GM18861 (cell line): ENCODE data around the gene TOP1.

Source experiments
- ATAC-seq: cut with Tn5 transposase; IDR thresholded peaks from one replicate; pipeline ENCODE4 v1.9.1; 2021; ENCODE audit not compliant: unreplicated experiment

The TOP1 gene

GRCh38 chr20:41057999-41058673 lies 29.5 kb downstream of the TOP1 start:
- no peak for ATAC-seq

DNA sequence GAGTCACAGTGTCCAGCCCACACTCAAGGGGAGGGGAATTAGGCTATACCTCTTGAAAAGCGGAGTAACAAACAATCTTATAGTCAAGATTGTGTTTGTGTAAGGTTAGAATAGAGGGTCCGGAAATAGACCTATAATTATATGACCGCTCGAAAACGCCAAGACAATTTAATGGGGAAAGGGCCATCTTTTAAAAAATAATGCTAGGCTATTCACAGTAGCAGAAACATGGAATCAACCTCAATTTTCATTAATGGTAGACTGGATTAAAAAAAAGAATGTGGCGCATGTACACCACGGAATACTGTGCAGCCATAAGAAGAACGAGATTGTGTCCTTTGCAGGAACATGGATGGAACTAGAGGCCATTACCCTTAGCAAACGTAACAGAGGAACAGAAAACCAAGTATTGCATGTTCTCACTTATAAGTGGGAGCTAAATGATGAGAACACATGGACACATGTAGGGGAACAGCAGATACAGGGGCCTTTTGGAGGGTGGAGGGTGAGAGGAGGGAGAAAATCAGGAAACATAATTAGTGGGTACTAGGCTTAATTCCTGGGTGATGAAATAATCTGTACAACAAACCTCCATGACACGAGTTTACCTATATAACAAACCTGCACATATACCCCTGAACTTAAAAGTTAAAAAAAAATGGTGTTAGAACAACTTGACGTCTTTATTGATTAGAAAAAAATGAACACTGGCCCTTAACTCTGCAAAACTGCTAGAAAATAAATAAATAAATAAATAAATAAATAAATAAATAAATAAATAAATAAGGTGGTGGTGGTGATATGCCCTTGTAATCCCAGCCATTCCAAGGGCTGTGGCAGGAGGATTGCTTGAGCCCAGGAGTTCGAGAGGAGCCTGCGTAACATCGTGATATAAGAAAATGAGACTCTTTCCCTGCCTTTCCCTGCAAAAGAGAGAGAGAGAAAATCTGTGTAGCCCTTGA lies 30.3 kb downstream of the TOP1 start:
- ATAC-seq = no peak

GRCh38 chr20:41061155-41061554 lies 32.5 kb downstream of the TOP1 start:
- ATAC-seq = no peak

GRCh38 chr20:41063442-41063841 lies 34.8 kb downstream of the TOP1 start:
- no peak for ATAC-seq

GRCh38 chr20:41064377-41064776 lies 35.8 kb downstream of the TOP1 start:
- no peak for ATAC-seq

DNA sequence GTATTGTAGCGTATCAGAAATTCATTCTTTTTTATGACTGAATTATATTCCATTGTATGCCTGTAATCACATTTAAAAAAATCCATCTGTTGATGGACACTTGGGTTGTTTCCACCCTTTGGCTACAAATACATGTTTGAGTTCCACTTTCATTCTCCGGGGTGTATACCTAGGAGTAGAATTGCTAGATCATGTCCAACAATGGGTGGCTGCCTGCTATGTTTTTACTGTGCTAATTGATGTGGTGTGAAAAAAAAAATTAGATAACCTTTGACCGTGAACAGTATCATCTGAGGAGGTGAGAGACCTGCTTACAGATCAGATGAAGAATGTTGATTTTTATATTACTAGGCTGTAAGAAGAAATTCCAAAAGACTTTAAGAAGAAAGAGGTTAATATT lies 37.1 kb downstream of the TOP1 start:
- no peak for ATAC-seq

GRCh38 chr20:41068806-41069205 lies 40.2 kb downstream of the TOP1 start:
- ATAC-seq = no peak

DNA sequence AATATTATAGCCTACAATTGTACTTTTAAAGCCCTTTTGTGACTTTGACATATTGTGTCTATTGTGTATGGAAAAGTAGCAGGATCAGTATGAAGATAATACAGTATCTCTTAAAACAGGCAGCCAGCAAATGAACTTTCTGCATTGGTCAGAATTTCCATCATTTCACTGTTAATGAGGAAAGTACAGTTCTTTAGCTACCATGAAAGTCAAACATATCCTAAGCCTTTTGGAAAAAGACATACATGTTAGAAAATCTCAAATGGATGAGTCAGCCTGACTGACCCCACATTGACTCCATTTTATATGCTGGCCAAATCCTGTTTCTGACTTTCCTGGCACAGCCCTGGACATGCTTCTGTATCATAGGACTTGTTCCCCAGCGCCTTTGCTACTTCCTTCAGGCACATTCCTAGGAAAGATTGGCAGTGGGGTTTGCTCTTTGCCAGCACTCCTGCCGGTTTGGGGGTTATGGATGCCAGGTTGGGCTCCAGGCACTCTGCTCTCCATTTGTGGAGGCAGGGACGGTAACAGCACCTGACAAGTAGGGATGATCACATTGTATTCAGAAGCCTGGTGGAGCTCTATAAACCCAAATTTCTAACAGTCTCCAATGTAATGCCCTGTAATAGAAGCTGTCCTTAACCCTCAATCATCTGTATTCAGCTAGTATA lies 43.7 kb downstream of the TOP1 start:
- ATAC-seq = no peak

GRCh38 chr20:41072915-41073314 lies 44.3 kb downstream of the TOP1 start:
- no peak for ATAC-seq

GRCh38 chr20:41074441-41074840 lies 45.8 kb downstream of the TOP1 start:
- no peak for ATAC-seq

- no peak for ATAC-seq
Measured at GRCh38 chr20:41076776-41077175, 48.2 kb downstream of the TOP1 start.

DNA sequence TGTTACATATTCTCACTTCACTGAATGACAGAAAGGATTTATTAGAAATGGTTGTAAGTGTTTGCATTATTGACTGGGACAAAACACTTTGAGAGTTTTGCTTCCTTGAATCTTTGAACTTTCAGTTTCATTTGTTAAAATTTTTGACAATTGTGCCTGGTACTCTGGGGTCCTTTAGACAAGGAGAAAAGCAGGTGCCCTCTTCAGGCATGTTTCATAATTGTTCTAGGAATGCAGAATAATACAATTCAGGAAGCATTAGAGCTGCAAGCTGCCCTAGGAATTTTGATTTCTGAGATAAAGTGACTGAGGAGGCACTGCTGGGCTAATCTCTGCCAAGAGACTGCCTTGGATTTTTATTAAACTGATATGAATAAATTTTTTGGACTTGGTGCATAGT lies 49.7 kb downstream of the TOP1 start:
- ATAC-seq = no peak

DNA sequence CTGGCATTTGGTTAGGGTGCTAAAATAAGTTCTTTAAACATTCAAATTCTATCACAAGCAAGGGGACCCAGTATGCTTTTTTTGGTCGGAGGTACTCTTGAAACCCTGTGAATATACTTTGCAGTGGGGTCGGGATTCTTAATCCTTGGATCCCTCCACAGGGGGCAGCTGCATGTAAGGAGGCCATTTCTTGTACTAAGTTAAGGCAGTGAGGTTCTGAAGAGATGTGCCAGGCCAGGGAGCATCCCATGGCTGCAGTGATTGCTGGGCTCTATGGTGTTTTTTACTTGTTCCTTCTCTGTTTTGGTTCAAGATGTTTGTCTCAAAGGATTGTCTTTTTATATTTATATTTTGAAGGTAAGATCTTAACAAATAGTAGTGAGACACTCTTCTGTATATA lies 50.4 kb downstream of the TOP1 start:
- no peak for ATAC-seq

- no peak for ATAC-seq
Measured at GRCh38 chr20:41080866-41081265, 52.2 kb downstream of the TOP1 start.

- ATAC-seq = no peak
Measured at GRCh38 chr20:41081276-41081814, 52.7 kb downstream of the TOP1 start.

- no peak for ATAC-seq
Measured at GRCh38 chr20:41082306-41082705, 53.7 kb downstream of the TOP1 start.

DNA sequence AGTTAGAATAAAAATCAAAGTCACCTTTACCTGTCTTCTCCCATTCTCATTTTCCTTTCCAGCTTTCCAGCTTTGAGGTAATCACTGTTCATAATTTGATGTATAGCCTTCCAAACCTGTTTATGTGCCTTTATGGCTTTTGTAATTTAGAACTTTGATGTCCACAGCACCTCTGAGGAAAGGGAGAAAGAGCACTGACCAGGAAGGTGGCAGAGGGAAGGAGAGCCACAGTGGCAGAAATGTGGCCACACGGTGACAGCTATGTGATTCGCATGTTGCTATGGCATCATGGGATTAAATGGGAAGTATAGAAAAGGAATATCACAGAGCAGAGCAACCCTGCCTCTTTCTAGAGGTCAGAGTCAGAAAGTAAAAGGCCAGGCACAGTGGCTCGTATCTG lies 57.0 kb downstream of the TOP1 start:
- ATAC-seq = no peak

DNA sequence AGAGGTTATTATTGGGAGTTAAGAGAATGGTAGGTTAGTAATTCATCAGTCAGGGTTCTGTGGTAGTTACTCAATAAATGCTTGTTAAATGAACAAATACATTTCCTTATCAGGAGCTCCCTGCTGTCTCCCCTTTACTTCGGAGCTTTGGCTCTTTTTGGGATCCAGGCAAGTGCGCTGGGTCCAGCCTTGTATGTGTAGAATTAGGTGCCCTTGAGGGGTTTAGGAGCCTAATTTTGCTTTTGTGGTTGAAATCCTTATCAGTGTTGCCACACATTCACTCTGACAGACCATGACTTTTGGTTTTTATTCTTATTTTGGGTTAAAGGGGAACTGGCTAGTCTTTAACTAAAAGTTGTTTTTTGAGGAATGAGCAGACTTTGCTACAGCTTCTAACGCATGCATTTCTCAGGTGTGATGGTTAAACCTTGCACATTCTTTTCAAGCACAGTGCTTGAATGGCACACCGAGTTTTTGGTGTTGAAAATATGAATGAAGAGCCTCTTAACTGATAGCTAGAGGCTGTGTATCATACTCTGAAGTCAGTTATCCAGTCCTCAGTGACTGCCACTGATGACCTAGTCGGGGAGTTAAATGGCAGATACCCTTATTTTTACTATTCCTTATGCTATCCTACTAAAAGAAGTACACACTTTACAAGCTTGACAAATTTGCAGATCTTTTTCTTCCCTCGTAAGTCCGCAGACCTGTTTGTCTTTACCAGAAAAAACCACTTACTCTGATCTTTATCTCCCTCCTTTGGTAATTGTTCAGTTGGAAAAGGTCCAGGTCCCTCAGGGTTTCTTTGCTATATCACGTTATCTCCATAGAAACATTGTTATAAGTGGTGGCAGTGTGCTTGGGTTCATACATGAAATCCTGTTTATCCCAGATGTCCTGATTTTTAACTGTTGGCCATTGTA lies 58.0 kb downstream of the TOP1 start:
- no peak for ATAC-seq

- no peak for ATAC-seq
Measured at GRCh38 chr20:41087325-41087685, 58.7 kb downstream of the TOP1 start.

DNA sequence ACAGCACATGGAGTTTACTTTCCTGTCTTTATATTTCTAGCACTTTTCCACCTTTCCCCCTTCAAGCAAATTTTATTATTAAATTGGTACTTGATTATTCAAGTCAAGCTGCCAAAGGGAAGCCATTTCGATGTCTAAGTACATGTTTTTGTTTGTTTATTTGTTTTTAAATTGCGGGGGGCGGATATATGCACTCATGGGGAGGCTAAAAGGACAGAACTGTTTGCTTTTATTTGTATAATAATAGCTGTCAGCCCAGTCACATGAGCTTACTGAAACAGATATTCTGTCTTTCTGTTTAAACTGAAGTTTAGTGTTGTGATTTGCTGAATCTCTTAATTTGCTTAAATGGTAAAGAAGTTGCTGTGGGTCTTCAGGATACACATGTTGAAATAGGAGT lies 59.2 kb downstream of the TOP1 start:
- ATAC-seq = no peak

DNA sequence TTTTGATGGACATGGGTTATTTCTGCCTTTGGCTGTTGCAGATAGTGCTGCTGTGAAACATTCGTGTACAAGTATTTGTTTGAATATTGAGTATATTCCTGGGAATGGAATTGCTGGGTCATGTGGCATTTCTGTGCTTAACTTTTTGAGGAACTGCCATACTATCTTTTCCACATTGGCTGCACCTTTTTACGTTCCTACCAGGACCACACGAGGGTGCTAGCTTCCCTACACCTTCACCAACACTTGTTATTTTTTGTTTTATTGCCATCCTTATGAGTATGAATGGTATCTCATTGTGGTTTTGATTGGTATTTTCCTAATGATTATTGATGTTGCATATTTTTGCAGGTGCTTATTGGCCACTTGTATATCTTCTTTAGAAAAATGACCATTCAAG lies 60.9 kb downstream of the TOP1 start:
- ATAC-seq = no peak
